ENCODE results near the gene PISD.

PISD gene

DNA sequence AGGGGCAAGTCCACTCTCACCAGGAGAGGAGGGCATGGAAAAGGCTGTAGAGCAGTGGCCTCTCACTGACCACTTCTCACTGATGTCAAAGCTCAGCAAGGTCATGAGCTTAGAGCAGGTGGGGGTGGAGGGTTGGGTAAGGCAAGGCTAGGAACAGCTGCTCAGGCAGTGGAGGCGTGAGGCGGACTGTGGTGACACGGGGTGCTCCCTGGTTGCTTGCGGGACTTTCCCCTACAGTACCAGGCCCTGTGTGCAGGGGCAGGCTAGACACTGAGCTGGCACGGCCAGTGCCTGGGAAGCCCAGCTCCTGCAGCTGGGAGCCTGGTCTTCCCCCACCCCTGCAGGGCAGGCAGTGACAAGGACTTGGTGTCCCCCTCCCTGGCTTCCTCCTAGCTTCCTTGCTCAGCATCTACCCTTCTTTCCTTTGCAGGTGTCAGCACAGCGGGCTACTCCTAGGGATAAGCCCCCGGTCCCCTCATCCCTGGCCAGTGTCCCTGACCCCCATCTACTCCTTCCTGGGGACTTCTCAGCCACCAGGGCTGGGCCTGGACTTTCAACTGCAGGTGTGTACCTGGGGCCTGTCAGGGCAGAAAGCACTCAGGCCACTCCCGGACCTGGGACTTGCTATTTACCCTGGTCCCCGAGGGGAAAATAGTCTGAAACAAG lies 45.6 kb downstream of the PISD start:
- Histone ChIP-seq H3K27ac (replicated peaks) (no peak overlapping the region; the same call in 1 of the 2 replicates), H3K27me3 (ENCODE audit: insufficient read depth, poor library complexity, severe bottlenecking) (no peaks in the 10 kb centered on the region), H3K4me3 (replicated peaks; ENCODE audit: insufficient read depth, low read length) (no peak overlapping the region)
- DNase-seq (ENCODE audit: low read depth in 1 of 2, low spot score in 1 of 2): peak in 1 of 2 experiments; percentile 47
- TF ChIP-seq GABPA (IDR thresholded peaks at IDR 0.05; ENCODE audit: low read depth) (no peak), POLR2AphosphoS5 (IDR thresholded peaks at IDR 0.05; ENCODE audit: low read depth) (no peak), SPI1 (IDR thresholded peaks at IDR 0.05; ENCODE audit: borderline replicate concordance, low read depth) (no peak)
- TF ChIP-seq, protein P1, sequence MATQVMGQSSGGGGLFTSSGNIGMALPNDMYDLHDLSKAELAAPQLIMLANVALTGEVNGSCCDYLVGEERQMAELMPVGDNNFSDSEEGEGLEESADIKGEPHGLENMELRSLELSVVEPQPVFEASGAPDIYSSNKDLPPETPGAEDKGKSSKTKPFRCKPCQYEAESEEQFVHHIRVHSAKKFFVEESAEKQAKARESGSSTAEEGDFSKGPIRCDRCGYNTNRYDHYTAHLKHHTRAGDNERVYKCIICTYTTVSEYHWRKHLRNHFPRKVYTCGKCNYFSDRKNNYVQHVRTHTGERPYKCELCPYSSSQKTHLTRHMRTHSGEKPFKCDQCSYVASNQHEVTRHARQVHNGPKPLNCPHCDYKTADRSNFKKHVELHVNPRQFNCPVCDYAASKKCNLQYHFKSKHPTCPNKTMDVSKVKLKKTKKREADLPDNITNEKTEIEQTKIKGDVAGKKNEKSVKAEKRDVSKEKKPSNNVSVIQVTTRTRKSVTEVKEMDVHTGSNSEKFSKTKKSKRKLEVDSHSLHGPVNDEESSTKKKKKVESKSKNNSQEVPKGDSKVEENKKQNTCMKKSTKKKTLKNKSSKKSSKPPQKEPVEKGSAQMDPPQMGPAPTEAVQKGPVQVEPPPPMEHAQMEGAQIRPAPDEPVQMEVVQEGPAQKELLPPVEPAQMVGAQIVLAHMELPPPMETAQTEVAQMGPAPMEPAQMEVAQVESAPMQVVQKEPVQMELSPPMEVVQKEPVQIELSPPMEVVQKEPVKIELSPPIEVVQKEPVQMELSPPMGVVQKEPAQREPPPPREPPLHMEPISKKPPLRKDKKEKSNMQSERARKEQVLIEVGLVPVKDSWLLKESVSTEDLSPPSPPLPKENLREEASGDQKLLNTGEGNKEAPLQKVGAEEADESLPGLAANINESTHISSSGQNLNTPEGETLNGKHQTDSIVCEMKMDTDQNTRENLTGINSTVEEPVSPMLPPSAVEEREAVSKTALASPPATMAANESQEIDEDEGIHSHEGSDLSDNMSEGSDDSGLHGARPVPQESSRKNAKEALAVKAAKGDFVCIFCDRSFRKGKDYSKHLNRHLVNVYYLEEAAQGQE (IDR thresholded peaks at IDR 0.05; ENCODE audit: insufficient replicate concordance, low read depth): no peak
- TF ChIP-seq, protein P2, sequence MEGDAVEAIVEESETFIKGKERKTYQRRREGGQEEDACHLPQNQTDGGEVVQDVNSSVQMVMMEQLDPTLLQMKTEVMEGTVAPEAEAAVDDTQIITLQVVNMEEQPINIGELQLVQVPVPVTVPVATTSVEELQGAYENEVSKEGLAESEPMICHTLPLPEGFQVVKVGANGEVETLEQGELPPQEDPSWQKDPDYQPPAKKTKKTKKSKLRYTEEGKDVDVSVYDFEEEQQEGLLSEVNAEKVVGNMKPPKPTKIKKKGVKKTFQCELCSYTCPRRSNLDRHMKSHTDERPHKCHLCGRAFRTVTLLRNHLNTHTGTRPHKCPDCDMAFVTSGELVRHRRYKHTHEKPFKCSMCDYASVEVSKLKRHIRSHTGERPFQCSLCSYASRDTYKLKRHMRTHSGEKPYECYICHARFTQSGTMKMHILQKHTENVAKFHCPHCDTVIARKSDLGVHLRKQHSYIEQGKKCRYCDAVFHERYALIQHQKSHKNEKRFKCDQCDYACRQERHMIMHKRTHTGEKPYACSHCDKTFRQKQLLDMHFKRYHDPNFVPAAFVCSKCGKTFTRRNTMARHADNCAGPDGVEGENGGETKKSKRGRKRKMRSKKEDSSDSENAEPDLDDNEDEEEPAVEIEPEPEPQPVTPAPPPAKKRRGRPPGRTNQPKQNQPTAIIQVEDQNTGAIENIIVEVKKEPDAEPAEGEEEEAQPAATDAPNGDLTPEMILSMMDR (IDR thresholded peaks at IDR 0.05; ENCODE audit: insufficient read depth, low read length): no peak

DNA sequence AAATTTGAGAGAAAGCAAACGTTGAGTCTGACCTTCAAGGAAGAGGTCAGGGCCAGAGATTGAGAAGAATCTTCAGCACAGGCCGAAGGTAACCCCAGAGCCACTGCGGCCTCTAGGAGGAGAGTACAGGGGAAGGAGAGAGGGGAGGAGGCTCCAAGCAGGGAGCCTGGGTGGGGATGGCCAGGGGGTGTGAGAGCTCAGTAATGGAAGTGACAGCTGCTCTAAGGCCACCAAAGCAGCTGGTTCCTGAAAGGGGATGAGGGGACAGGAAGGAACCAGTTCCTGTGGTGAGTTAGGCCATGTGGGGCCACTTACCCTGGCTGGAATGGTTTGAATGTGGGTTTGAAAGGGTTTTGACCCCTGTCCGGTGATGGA lies 46.1 kb downstream of the PISD start:
- TF ChIP-seq, protein P2 (IDR thresholded peaks at IDR 0.05; ENCODE audit: insufficient read depth, low read length): no peak
- TF ChIP-seq POLR2AphosphoS5 (IDR thresholded peaks at IDR 0.05; ENCODE audit: low read depth): peak; percentile 18
- DNase-seq (ENCODE audit: low read depth in 1 of 2, low spot score in 1 of 2): peak in 1 of 2 experiments; percentile 41
- Histone ChIP-seq H3K4me3 (replicated peaks; ENCODE audit: insufficient read depth, low read length) (no peak overlapping the region), H3K27ac (replicated peaks) (peak overlapping the region; percentile 0), H3K27me3 (ENCODE audit: insufficient read depth, poor library complexity, severe bottlenecking) (no peaks in the 10 kb centered on the region)

DNA sequence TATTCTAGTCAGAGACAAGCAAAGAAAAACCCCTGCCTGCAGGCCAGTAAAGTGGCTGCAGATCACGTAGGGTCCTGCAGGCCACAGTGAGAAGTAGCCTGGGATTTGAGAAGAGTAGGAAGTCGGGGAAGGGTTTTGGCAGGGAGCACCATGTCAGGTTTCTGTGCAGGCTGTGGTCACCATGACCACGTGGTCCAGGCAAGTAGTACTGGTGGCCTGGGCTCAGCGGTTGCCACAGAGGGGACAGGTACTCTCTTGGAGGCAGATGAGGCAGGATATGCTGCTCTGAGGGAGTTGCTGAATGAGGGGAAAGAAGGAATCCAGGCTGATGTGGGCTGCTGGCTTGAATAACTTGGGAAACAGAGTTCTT lies 46.5 kb downstream of the PISD start:
- Histone ChIP-seq H3K27me3 (ENCODE audit: insufficient read depth, poor library complexity, severe bottlenecking) (no peaks in the 10 kb centered on the region), H3K4me3 (replicated peaks; ENCODE audit: insufficient read depth, low read length) (no peak overlapping the region), H3K27ac (replicated peaks) (peak overlapping the region; percentile 0)
- DNase-seq (ENCODE audit: low read depth in 1 of 2, low spot score in 1 of 2): peak in 1 of 2 experiments; percentile 35
- TF ChIP-seq, protein P1 (IDR thresholded peaks at IDR 0.05; ENCODE audit: insufficient replicate concordance, low read depth): no peak
- no peak for TF ChIP-seq SPI1 (IDR thresholded peaks at IDR 0.05; ENCODE audit: borderline replicate concordance, low read depth)
- no peak for TF ChIP-seq POLR2AphosphoS5 (IDR thresholded peaks at IDR 0.05; ENCODE audit: low read depth)
- TF ChIP-seq GABPA (IDR thresholded peaks at IDR 0.05; ENCODE audit: low read depth): no peak
- TF ChIP-seq, protein P2 (IDR thresholded peaks at IDR 0.05; ENCODE audit: insufficient read depth, low read length): no peak

Data from HL-60 (cell line).